Measurements from ENCODE around the gene HDAC3.

DNA sequence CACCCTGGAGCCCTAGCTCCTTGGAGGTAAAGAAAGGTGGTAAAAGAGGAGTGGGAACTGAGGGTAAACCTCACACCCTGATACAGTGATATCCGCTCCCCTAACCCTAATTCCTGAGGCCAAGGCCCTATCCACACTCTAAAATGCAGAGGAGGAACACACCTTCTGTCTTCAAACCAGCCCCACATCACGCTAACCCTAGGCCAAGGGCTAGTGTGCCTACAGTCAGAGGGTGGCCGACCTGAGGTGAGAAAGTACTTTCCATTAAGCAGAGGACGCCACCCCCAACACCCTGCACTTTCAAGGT, 590 bp downstream of the HDAC3 start:
- TF ChIP-seq, protein P1, sequence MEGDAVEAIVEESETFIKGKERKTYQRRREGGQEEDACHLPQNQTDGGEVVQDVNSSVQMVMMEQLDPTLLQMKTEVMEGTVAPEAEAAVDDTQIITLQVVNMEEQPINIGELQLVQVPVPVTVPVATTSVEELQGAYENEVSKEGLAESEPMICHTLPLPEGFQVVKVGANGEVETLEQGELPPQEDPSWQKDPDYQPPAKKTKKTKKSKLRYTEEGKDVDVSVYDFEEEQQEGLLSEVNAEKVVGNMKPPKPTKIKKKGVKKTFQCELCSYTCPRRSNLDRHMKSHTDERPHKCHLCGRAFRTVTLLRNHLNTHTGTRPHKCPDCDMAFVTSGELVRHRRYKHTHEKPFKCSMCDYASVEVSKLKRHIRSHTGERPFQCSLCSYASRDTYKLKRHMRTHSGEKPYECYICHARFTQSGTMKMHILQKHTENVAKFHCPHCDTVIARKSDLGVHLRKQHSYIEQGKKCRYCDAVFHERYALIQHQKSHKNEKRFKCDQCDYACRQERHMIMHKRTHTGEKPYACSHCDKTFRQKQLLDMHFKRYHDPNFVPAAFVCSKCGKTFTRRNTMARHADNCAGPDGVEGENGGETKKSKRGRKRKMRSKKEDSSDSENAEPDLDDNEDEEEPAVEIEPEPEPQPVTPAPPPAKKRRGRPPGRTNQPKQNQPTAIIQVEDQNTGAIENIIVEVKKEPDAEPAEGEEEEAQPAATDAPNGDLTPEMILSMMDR (IDR thresholded peaks at IDR 0.05), result no peak
- TF ChIP-seq EP300 (IDR thresholded peaks at IDR 0.05) (no peak), POLR2A (IDR thresholded peaks at IDR 0.05) (no peak)

Data from ovary (tissue), 3 donors.